Heart left ventricle (tissue), 16 donors: ENCODE results near the gene FLCN. TPM values are rescaled to one million over a fixed set of nuclear protein-coding genes. Genes with fewer than 3 reads are reported as not detected.
"Not testable (repeated sequence)": the region's sequence is repeated elsewhere in the genome, so short reads cannot be mapped to it uniquely, and the experiment has no call there.

Source experiments
- ATAC-seq, 4 donors: fragments of 200-7000 bp; cut with Tn5 transposase; one replicate each; pipeline ENCODE4 v1.9.1; 2020 to 2022; ENCODE audit warnings: moderate library complexity in 4 of 4, mild to moderate bottlenecking in 3 of 4, moderate number of reproducible peaks in 1 of 4
- DNase-seq, 5 donors: peaks; one replicate each; pipeline ENCODE4 v3.0.0-alpha.2; 2020
- H3K27ac ChIP-seq, 12 donors: fragments of 200-600 bp; sonication (generic) in 4 of 12; one replicate each; pipeline versions ENCODE4 v1.5.0 to v1.8.0; 2016 to 2022; ENCODE audit warnings: mild to moderate bottlenecking in 2 of 12
- H3K27me3 ChIP-seq, 9 donors: fragments of 200-600 bp; sonication (generic) in 2 of 9; one replicate each; pipeline versions ENCODE4 v1.5.1 to v1.8.0; 2016 to 2022; ENCODE audit warnings: mild to moderate bottlenecking in 3 of 9
- H3K36me3 ChIP-seq, 9 donors: fragments of 200-600 bp; sonication (generic) in 2 of 9; one replicate each; pipeline versions ENCODE4 v1.5.0 to v1.8.0; 2018 to 2022; ENCODE audit warnings: mild to moderate bottlenecking in 2 of 9
- H3K4me1 ChIP-seq, 12 donors: fragments of 200-600 bp; sonication (generic) in 4 of 12; one replicate each; pipeline versions ENCODE4 v1.5.0 to v1.8.0; 2016 to 2022; ENCODE audit warnings: mild to moderate bottlenecking in 3 of 12
- H3K4me3 ChIP-seq, 12 donors: fragments of 200-600 bp; sonication (generic) in 4 of 12; one replicate each; pipeline versions ENCODE4 v1.5.0 to v1.8.0; 2017 to 2022; ENCODE audit warnings: mild to moderate bottlenecking in 9 of 12, moderate library complexity in 4 of 12
- H3K9me3 ChIP-seq, 12 donors: fragments of 200-600 bp; sonication (generic) in 4 of 12; one replicate each; pipeline versions ENCODE4 v1.5.0 to v1.8.0; 2016 to 2022; ENCODE audit warnings: mild to moderate bottlenecking in 1 of 12
- CTCF ChIP-seq, 12 donors: fragments of 200-600 bp; sonication (generic) in 4 of 12; IDR thresholded peaks; one replicate each; pipeline versions ENCODE4 v1.5.0 to v1.8.0; 2018 to 2022; ENCODE audit warnings: antibody characterized with exemption in 12 of 12, mild to moderate bottlenecking in 5 of 12
- POLR2A ChIP-seq, 2 donors: fragments of 450-650 bp; IDR thresholded peaks; one replicate each; pipeline ENCODE4 v1.6.1; 2017; ENCODE audit warnings: antibody characterized with exemption in 2 of 2, mild to moderate bottlenecking in 2 of 2, moderate library complexity in 2 of 2
- WGBS, 4 donors: extraction: QIAGEN DNeasy Blood & Tissue Kit in 2 of 4; methylation state at CpG; one replicate each; pipeline versions ENCODE4 v1.1.5 to v1.1.7; 2013 to 2018; 5-methylcytosine and 5-hydroxymethylcytosine counted together
- intact Hi-C, 10 donors: fragments of 100-400 bp; cut with DNase I; formaldehyde crosslinking; loops; one replicate each; pipeline versions ENCODE4 v1.11.1 to v1.14.2; 2022
- polyA plus RNA-seq, 2 donors: library from polyadenylated mRNA; stranded (reverse); fragments of 200-250 nt; gene quantifications; one replicate each; pipeline ENCODE4 v1.2.3, GENCODE V29; 2013
- total RNA-seq, 9 donors: library from RNA; depleted of rRNA in 2 of 9; stranded (reverse); fragments of >200 nt in 2 of 9; fragmentation: NEBNext Ultra II Directional in 3 of 9; extraction: Animal tissue kit (Norgen Biotek cat#: 25700) in 3 of 9; gene quantifications; one replicate each; pipeline versions ENCODE4 v1.1.0 to v1.2.4, GENCODE V29; 2016 to 2023
- donor health status: ischemic (EF 13 %, LVEDD 7.1; RV severe dilation, severe dysfunction).
- donor health status: healthy with polysubstance abuse.
- donor health status: DM: no; HTN: yes; CAD: no.
- donor health status: DM: no; HTN: no; CAD: no.
- donor health status: ischemic (EF 25% LVEDD 6.9; RV normal size, moderate dysfunction).
- donor health status: ischemic (EF 25% LVEDD 5.7; RV mildly dilated, moderate dysfunction).
- donor health status: healthy.
- donor health status: DM: yes; HTN: yes; CAD: no.
- donor health status: ischemic (EF 35%, LVEDD 5.7; RV mildly dilated, moderate dysfunction).
- donor health status: nonischemic (EF 11% LVEDD 7.7; RV severe dilation, severe dysfunction).
- donor health status: DM: yes; HTN: yes; CAD: no.
- donor health status: PGD.
- donor health status: ischemic (EF 29% LVEDD 5.4; RV normal size, mild dysfunction).
- donor health status: nonischemic (EF 23%, LVEDD 6.1; RV moderate dilation, normal function).

The FLCN gene
- total and polyA plus RNA-seq, 11 donors = 21.1 to 120 (median 32.6) TPM

- TF ChIP-seq POLR2A (IDR thresholded peaks at IDR 0.05) = no peak
- TF ChIP-seq CTCF (IDR thresholded peaks at IDR 0.05) = no peak
- no peak for ATAC-seq
- no peak overlapping the region for H3K4me3 ChIP-seq
- DNase-seq = no peak
- H3K27ac ChIP-seq = no peak overlapping the region
- H3K27me3 ChIP-seq = no peaks in the 10 kb centered on the region
- WGBS, 4 donors = 50 to 76% (median 57%) methylated on average over 2 of the region's 2 CpGs
- no peaks in the 10 kb centered on the region for H3K4me1 ChIP-seq
- no peaks in the 10 kb centered on the region for H3K9me3 ChIP-seq
- H3K36me3 ChIP-seq = peaks cover 0 to 100% (median 97%) of the 10 kb centered on the region in 9 donors
- intact Hi-C loops = no loop called here
These were observed 27.5 kb upstream of the FLCN start for GRCh38 chr17:17264430-17264829.

DNA sequence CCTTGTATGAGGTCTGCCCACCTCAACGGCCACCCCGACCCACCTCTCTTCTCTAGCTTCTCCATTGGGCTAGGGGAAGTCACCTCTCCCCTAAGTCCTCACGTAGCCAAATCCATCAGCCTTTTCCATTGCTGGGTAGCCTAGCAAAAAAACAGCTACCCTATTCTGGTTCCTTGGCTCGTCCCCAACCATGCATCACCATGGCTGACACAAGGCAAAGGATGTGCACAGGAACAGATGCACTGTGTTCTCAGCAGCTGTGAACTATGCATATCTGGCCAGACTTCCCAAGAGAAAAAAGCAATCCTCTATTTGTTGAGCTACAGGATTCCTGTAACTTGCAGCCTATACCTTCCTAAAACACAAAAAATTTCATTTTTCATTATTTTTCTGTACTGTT lies 22.0 kb upstream of the FLCN start:
- no peaks in the 10 kb centered on the region for H3K27me3 ChIP-seq
- WGBS, 4 donors = 90 to 95% (median 94%) methylated on average over 4 of the region's 4 CpGs
- ATAC-seq (no peak), DNase-seq (no peak)
- no peaks in the 10 kb centered on the region for H3K9me3 ChIP-seq
- H3K27ac ChIP-seq = no peak overlapping the region
- no peaks in the 10 kb centered on the region for H3K4me1 ChIP-seq
- H3K36me3 ChIP-seq = peaks cover 0 to 100% (median 97%) of the 10 kb centered on the region in 9 donors
- intact Hi-C loops = no loop called here
- TF ChIP-seq CTCF (IDR thresholded peaks at IDR 0.05) (no peak), POLR2A (IDR thresholded peaks at IDR 0.05) (no peak)
- no peak overlapping the region for H3K4me3 ChIP-seq

GRCh38 chr17:17258011-17258410 lies 21.0 kb upstream of the FLCN start:
- H3K27me3 ChIP-seq = no peaks in the 10 kb centered on the region
- H3K9me3 ChIP-seq = no peaks in the 10 kb centered on the region
- H3K27ac ChIP-seq = no peak overlapping the region
- ATAC-seq (no peak), DNase-seq (no peak)
- no peak overlapping the region for H3K4me3 ChIP-seq
- TF ChIP-seq POLR2A (IDR thresholded peaks at IDR 0.05) = no peak
- TF ChIP-seq CTCF (IDR thresholded peaks at IDR 0.05) = no peak
- WGBS, 4 donors = 87 to 93% (median 90%) methylated on average over 7 of the region's 7 CpGs
- H3K36me3 ChIP-seq = peaks cover 0 to 100% (median 98%) of the 10 kb centered on the region in 9 donors
- no peaks in the 10 kb centered on the region for H3K4me1 ChIP-seq
- intact Hi-C loops = no loop called here

GRCh38 chr17:17256316-17256715 lies 19.3 kb upstream of the FLCN start:
- Histone ChIP-seq H3K27ac (no peak overlapping the region), H3K27me3 (no peaks in the 10 kb centered on the region), H3K4me3 (no peak overlapping the region), H3K4me1 (no peaks in the 10 kb centered on the region), H3K9me3 (no peaks in the 10 kb centered on the region), H3K36me3 (peaks cover 0 to 100% (median 98%) of the 10 kb centered on the region in 9 donors)
- WGBS, 4 donors = 90 to 100% (median 99%) methylated on average over 1 of the region's 1 CpG
- intact Hi-C loops = no loop called here
- ATAC-seq (no peak), DNase-seq (no peak)
- TF ChIP-seq CTCF (IDR thresholded peaks at IDR 0.05) (no peak), POLR2A (IDR thresholded peaks at IDR 0.05) (no peak)

DNA sequence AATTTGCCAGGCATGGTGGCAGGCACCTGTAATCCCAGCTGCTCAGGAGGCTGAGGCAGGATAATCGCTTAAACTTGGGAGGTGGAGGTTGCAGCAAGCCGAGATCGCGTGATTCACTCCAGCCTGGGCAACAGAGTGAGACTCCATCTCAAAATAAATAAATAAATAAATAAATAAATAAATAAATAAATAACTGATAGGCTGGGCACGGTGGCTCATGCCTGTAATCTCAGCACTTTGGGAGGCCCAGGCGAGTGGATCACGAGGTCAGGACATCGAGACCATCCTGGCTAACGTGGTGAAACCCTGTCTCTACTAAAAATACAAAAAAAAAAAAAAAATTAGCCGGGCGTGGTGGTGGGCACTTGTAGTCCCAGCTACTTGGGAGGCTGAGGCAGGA lies 18.7 kb upstream of the FLCN start:
- 87 to 92% (median 90%) methylated on average over 11 of the region's 11 CpGs for WGBS, 4 donors

More for the DNA sequence above, 18.7 kb upstream of the FLCN start:
- intact Hi-C loops, H3K4me1 ChIP-seq, H3K4me3 ChIP-seq, H3K27me3 ChIP-seq, H3K27ac ChIP-seq, ATAC-seq, H3K9me3 ChIP-seq, DNase-seq: not testable (repeated sequence)
- peaks cover 0 to 100% (median 98%) of the 10 kb centered on the region in 9 donors for H3K36me3 ChIP-seq
